Dermis microvascular lymphatic vessel endothelial cell (primary cell): ENCODE measurements around the gene RSBN1L. TPM values are rescaled to one million over a fixed set of nuclear protein-coding genes. Genes with fewer than 3 reads are reported as not detected.
A peak's percentile ranks its signal among the peaks of the same experiment; 100 is the strongest.
"Not testable (repeated sequence)": the region's sequence is repeated elsewhere in the genome, so short reads cannot be mapped to it uniquely, and the experiment has no call there.

Source experiments
- DNase-seq, 2 donors: peaks; one replicate each; pipeline versions ENCODE4 v3.0.0 to v3.0.0-alpha.2; 2010; ENCODE audit warnings: low read depth in 2 of 2
- total RNA-seq: library from RNA; depleted of rRNA; stranded (reverse); fragments of >200 nt; gene quantifications from 2 replicates; pipeline ENCODE4 v1.2.1, GENCODE V29; 2014

Gene RSBN1L
- 10.4 and 11.6 TPM in 2 replicates for total RNA-seq

GRCh38 chr7:77696057-77696642 is at the start of gene RSBN1L:
TSS of gene RSBN1L (plus strand) at chr7:77696459. CDS start at chr7:77696470, 11 bp downstream.
- peak; percentile 95 to 99 for DNase-seq

DNA sequence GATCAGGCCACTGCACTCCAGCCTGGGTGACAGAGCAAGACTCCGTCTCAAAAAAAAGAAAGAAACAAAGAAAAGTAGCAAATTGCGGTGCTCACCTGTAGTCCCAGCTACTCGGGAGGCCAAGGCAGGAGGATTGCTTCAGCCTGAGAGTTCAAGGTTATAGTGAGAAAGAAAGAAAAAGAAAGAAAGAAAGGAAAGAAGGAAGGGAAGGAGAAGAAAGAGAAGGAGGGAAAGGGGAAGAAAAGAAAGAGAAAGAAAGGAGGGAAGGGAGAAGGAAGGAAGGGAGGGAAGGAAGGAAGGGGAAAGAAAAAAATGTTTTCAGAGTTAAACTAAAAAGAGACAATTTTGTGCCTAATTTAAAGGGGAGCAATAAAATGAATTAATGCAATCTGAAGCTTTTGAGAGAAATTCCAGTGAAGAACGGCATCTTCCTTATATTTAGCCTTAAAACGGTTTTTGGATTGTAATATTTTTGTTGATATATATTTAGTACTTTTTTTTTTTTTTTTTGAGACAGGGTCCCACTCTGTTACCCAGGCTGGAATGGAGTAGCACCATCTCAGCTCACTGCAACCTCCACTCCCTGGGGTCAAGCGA is 47.4 kb upstream of the RSBN1L start:
- no peak for DNase-seq

DNA sequence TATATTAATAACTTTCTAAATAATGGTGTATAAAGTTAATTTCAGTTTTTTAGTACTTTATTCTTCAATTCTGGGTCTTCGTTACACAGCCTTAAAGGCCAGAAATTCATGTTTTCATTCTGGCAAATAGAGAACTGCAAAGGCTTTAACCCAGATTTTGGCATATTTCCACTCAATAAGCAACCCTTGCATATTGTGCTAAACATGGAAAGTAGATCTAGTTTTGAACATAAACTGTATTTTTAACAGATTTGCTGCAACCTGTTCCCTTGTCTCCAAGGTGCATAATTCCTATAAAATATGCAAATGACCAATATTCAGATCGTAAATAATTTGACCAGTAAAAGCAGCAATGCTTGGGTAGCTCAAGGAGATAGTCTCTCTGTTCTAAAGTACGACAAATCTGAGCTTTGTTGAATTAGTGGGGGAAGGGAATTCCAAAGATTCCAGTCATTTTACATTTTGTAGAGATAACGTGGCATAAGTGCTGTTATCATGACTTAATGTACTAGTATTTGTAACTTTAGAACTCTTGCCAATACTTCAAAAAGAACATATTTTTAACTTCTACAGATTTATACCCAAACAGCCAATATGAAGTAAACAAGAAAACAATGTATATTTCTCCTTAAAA is 46.4 kb upstream of the RSBN1L start:
- DNase-seq = no peak

- DNase-seq = peak; percentile 27 to 46
Measured at GRCh38 chr7:77651575-77652162, 44.6 kb upstream of the RSBN1L start.

DNA sequence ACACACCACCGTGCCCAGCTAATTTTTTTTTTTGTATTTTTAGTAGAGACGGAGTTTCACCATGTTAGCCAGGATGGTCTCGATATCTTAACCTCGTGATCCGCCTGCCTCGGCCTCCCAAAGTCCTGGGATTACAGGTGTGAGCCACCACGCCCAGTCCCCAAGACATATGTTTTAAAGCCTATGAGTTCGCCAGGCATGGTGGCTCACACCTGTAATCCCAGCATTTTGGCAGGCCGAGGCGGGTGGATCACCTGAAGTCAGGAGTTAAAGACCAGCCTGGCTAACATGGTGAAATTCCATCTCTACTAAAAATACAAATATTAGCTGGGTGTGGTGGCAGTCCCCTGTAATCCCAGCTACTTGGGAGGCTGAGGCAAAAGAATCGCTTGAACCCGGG is 43.4 kb upstream of the RSBN1L start:
- DNase-seq = not testable (repeated sequence)

GRCh38 chr7:77653572-77653971 is 42.7 kb upstream of the RSBN1L start:
- DNase-seq = no peak

DNA sequence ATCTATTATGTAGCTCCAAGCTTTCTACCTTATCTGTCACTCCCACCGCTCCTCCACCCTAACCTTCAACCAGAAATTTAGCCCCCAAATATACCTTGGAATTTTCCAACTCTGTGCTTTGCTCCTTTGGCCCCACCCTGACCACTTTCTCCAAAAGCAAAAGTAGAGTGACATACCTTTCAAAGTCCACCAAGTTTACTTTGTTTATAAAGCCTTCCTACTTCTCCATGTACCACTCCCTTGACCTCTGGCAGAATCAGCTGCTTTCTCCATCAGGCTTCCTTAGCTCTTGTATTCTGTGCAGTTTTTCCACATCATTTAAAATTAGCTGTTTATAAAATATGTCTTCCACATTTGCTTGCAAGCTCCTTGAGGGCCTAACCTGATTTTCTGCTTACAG is 40.9 kb upstream of the RSBN1L start:
- no peak for DNase-seq

DNA sequence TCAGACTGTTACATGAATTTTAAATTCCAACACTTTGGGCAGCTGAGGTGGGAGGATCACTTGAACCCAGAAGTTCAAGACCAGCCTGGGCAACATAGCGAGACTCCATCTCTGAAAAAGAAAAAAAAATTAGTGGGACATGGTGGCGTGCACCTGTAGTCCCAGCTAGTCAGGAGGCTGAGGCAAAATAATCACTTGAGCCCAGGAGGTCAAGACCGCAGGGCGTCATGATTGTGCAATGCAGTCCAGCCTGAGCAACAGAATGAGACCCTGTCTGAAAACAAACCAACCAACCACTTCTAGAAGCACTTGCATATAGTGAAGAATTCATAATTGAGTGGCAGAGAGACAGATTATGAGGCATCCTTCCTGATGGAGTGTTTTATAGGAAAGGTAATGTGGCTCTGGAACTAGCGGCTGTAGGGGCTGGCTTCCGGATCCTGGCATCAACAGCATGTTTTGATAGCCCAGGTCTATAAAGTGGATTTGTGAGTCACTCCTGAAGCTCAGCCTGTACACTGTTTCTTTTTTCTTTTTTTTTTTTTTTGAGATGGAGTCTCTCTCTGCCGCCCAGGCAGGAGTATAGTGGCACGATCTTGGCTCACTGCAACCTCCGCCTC is 40.3 kb upstream of the RSBN1L start:
- DNase-seq = peak in 1 of 2 donors; percentile 43

GRCh38 chr7:77657427-77658224 is 38.6 kb upstream of the RSBN1L start:
- DNase-seq = peak; percentile 43 to 45

- no peak for DNase-seq
Measured at GRCh38 chr7:77658928-77659327, 37.3 kb upstream of the RSBN1L start.

DNA sequence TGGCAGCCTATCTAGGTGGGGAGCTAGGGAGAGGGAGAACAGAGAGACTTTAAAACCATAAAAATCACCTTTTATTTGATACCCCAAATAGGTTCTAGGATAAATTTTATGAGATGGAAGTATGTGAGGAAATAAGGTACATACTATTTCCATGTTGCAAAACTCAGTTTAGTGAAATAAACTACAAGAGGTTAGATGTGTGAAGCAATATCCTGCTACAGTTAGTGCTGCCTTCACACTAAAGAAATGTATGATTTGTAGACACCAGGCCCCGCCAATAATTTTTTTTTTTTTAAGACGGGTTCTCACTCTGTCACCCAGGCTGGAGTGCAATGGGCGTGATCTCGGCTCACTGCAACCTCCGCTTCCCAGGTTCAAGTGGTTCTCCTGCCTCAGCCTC is 34.4 kb upstream of the RSBN1L start:
- no peak for DNase-seq

DNA sequence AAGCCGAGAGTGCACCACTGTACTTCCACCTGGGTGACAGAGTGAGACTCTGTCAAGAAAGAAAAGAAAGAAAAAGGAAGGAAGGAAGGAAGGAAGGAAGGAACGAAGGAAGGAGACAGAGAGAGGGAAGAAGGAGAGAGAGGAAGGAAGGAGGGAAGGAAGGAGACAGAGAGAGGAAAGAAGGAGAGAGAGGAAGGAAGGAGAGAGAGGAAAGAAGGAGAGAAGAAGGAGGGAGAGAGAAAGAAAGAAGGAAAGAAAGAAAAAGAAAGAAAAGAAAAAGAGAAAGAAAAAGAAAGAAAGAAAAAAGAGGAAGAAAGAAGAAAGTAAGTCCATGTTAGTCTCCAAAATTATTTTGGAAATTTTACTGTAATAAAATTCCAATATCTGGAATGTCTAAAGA is 33.4 kb upstream of the RSBN1L start:
- DNase-seq = no peak

DNA sequence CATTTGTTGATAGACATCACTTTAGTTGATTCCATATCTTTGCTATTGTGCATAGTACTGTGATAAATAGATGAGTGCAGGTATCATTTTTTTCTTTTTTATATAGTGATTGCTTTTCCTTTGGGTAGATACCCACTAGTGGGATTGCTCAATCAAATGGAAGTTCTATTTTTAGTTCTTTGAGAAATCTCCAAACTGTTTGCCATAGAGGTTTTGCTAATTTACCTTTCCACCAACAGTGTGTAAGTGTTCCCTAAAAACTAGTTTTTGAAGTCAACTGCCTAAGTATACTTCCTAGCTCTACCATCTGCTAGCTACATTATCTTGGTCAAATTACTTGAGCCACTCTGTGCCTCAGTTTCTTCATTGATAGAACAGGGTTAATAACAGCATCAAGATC is 31.5 kb upstream of the RSBN1L start:
- DNase-seq = no peak

DNA sequence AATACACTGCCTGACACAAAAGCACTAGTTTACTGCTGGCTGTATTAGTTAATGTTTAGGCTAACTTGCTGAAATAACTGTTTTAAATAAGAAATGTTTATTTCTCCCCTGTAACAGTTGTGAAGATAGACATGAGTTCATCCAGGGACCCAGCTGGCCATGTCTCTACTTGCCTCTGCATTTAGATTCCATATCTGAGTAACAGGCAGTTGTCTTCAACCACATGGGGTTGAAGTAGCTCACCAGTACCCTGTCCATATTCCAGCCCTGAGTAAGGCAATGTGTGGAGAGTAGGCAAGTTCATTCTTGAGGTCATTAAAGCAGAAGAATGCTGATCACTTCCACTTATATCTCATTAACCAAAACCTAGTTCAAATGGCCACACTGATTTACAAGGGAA is 31.1 kb upstream of the RSBN1L start:
- no peak for DNase-seq

- DNase-seq = no peak
Measured at GRCh38 chr7:77667459-77668086, 28.7 kb upstream of the RSBN1L start.

GRCh38 chr7:77674878-77675277 is 21.4 kb upstream of the RSBN1L start:
- no peak for DNase-seq

- no peak for DNase-seq
Measured at GRCh38 chr7:77679608-77680007, 16.7 kb upstream of the RSBN1L start.

- no peak for DNase-seq
Measured at GRCh38 chr7:77680266-77680665, 16.0 kb upstream of the RSBN1L start.

GRCh38 chr7:77684030-77684429 is 12.2 kb upstream of the RSBN1L start:
- peak; percentile 75 to 84 for DNase-seq

DNA sequence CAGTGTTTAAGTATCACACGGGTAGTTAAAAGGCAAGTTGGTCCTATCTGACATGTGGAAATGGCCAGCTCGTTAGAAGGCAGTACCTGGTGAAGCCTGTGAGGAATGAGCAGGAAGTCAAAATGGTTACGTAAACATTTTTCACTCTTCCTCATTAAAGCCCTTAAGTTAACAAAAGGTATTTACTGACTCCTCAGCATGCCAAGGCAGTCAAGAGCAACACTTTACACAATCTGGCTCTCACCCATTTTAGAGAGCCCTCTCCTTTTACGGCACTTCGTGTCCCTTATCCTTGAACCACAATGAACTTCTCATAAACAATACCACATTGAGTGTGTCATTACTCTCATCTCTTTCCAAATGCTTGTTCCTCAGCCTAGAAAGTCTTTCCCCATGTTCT is 11.0 kb upstream of the RSBN1L start:
- DNase-seq = no peak
